NCI-H2107 (cell line): ENCODE data around the gene NFATC4.
"Not testable (repeated sequence)": the region's sequence is repeated elsewhere in the genome, so short reads cannot be mapped to it uniquely, and the experiment has no call there.

Source experiments
- DNase-seq: peaks from one replicate; lab custom pipeline; 2025; lab: John Stamatoyannopoulos, UW

Gene NFATC4

DNA sequence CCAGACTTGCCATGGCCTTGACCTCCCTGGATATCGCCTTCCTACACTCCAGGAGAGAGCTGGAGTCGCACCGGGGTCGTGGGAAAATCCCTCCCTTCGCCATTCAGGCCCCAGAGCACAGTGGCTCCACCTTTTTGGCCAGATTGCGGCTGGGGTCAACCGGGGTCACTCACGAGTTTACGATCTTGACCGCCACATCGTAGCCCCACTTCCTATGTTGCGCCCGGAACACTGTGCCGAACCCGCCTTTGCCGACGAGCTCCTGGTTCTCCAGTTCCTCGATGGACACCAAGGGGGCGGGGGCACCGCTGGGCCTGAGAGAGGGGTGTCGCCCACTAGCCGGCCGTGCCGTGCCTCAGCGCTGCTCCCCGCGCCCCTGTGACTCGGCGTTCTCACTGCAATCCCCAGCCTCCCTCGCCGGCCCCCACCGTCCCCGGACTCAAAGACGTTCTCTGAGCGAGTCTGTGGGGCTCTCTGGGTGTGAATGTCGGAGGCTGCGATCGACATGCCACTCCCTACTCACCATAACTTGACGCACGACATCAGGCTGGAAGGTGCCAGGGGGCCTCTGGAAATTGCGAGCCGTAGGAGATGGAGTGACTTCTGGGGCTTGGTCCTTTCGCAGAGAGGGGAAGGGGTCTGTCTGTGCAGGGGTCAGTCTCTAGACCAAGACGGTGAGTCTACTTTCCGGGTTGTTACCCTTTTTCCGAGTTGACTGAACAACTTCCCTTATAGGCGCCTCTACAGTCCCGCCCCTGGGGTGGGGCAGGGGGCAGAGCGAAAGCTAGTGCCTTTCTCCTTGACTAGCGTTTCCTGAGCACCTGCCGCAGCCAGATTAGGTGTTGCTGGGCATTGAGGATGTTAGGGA lies 28.5 kb upstream of the NFATC4 start, which contains the start of gene RIPK3:
RIPK3 (minus strand) TSS at position 708 of the 868 bp plus-strand sequence; CDS start at position 543, 165 bp downstream.
- no peak for DNase-seq

DNA sequence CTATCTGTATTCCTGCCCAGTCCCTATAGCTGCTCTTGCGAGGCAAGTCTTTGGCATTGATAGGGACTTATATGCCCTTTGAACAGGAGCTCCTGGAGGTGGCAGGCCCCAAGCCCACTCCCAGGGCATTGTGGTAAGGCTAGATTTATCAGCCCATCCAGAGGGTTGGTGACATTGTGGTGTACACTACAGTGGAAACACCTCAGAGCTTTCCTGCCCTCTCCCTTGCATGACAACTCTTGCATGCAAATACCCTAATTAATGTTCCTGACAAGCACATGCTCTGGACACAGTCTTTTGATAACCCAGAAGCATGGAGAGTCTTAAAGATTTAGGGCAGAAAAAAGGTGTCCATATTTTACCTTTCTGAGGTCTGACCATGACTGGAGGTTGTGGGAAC lies 27.4 kb upstream of the NFATC4 start:
- no peak for DNase-seq

DNA sequence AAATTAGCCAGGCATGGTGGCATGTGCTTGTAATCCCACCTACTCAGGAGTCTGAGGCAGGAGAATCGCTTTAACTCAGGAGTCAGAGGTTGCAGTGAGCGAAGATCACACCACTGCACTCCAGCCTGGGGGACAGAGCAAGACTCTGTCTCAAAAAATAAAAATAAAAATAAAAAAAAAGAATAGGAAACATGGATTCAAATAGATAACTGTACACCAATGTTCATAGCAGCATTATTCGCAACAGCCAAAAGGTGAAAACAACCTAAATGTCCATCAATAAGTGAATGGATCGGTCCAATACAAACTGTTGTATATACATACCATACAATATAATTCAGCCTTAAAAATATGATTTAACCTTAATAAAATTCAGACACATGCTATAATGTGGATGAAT lies 25.1 kb upstream of the NFATC4 start:
- no peak for DNase-seq

DNA sequence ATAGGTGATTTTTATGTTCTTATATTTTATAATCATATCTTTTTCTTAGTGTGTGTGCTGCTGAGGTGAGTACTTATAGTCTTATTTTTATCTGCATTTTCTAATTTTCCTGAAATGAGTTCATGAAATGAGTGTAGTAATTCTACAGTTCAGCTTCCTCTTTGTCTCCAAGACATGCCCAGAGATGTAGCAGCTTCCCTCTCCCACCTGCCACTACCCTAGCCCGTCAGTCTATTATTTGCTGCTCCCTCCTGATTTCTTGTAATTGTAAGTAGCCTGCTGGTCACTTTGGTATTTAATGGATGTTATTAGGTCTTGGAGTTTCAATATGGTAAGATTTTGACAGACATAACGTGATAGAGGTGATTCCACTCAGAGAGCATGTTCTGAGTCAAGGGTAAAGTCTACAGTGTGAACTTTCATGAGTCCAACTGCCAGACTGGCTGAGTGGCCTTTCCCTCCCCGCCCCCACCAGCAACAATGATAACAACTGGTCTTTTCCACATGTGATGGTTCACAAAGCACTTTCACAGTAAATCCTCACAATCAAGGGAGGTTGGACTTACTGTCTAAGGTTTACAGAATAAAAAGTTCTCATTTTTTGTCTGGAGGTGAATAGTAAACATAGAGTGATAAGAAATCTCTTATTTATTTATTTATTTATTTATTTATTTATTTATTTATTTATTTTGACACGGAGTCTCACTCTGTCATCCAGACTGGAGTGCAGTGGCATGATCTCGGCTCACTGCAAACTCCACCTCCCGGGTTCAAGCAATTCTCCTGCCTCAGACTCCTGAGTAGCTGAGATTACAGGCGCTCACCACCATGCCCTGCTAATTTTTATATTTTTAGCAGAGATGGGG lies 24.0 kb upstream of the NFATC4 start:
- no peak for DNase-seq

DNA sequence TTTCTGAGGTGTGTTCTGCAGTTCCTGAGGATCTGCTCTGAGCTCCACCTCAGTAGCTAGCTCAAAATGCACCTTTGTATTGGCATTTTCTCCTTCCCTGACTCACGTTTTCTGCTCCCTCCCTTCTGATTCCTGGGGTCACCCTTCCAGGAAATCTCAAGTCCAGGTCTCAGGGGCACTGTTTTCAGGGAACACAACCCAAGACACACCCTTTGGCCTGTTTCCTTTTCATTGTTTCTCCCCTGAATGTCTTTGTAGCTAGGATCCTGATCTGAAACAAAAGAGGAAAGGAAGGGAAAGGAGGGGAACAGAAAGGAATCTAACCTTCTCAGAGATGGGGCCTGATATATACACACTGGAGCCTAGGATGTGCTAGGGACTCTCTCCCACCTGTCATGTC lies 20.9 kb upstream of the NFATC4 start:
- DNase-seq: no peak

DNA sequence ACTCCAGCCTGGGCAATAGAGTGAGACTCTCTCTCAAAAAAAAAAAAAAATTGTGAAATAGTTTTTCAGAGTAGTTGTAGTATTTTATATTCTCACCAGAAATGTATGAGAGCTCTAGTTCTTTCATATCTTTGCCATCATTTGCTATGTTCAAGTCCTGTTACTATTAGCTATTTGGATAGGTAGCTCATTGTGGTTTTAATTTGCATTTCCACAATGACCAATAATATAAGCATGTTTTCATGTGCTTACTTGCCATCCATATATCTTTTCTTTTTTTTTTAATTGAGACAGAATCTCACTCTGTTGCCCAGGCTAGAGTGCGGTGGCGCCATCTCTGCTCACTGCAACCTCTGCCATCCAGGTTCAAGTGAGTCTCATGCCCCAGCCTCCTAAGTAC lies 19.8 kb upstream of the NFATC4 start:
- DNase-seq: no peak

DNA sequence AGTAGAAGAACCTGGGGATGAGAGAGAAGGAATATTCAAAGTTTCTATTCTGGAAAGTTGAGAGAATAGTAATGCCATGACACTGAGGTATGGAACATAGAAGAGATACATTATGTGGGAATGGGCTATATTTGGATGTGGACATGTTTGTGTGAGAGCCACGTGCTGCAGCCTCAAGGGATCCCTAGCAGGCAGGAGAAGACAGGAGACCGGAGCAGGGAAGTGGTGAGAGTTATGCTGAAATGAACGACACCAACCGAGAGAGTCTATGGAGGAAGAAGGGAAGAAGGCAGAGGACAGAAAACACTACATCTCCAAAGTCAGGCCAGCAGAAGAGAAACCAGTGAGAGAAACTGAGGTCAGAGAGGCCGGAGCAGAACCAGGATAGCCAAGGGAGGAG lies 18.2 kb upstream of the NFATC4 start:
- DNase-seq: no peak

DNA sequence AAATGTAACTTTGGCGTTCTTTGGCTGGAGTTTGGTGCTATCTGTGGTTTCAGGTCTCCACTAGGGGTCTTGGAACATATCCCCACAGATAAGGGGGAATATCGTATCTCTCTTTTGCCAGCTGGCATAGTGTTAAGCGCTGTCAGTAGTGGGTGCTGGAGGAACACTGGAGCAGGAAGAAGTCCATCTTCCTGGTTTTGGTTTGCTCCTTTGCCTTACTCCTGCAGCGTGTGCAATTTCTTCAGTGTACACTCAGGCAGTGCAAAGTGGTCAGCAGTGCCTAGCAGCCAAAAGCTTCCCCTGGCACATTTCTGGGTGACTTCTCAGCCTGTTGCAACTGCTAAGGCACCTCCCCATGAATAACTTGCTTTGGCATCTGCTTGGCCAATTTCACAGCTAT lies 16.5 kb upstream of the NFATC4 start:
- no peak for DNase-seq

DNA sequence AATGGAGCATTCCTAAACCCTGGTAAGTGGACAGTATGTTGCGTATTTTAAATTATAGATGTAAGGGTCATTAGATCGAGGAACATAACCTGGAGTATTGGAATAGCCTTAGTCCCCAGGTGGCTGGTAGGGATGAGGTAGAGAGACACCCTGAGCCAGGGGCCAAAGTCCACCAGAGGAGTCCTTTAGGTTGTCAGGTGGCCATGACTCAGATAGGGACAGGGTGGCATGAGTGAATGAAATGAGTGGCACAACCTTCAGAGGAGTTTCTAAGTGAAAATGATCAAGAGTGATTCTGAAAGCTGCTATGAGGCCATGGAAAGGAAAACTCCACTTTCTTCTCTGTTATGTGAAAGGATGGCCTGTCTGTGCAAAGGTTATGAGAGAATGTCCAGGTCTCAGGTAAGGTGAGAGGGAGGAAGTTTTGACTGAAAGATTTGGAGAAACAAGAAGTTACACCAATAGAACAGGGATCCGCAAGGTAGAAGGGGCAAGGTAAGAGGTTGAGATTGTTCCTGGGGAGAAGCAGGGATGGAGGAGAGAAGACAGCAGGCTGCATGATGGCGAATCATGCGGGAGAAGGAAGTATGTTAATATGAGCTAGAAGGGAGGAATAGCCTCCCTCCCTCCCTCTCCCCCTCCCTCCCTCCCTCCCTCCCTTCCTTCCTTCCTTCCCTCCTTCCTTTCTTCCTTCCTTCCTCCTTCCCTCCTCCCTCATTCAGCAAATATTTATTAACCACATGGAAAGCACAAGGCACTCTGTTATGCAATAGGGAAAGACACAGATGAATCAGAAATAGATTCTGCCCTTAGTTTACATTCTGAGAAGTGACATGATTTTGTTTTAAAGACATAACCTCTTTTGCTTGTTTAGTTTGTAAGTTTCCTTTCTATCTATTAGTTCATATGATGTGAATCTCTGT lies 14.2 kb upstream of the NFATC4 start:
- no peak for DNase-seq

DNA sequence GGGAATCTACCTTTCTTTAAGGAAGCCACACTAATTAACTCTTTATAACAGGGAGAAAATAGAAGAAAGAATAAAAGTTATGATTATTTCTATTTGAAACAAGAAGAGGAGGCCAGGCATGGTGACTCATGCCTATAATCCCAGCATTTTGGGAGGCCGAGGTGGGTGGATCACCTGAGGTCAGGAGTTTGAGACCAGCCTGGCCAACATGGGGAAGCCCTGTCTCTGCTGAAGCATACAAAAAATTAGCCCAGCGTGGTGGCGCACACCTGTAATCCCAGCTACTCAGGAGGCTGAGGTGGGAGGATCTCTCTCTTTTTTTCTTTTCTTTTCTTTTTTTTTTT lies 13.5 kb upstream of the NFATC4 start:
- DNase-seq: not testable (repeated sequence)

DNA sequence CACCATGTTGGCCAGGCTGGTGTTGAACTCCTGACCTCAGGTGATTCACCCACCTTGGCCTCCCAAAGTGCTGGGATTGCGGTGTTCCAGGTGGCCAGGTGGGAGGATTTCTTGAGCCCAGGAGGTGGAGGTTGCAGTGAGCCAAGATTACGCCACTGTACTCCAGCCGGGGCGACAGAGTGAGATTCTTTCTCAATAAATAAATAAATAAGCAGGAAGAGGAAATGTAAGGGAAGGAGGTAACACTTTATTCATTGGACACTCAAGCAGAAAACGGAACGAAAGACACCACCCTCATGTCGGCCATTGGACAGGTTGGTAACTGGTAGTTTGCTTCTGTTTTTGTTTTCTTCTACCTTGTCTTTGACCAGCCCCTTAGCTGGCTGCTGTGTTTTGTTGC lies 13.0 kb upstream of the NFATC4 start:
- DNase-seq: no peak

DNA sequence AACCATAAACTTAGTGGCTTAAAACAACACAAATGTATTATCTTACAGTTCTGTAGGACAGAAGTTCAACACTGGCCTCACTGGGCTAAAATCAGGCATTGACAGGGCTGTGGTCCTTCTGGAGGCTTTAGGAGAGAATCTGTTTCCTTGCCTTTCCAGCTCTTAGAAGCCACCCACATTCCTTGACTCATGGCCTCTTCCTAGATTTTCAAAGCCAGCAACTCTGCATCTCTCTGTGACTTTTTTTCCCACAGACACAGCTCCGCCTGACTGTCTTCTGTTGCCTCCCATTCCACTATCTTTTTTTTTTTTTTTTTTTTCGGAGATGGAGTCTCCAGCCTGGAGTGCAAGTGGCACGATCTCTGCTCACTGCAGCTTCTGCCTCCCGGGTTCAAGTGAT lies 11.8 kb upstream of the NFATC4 start:
- no peak for DNase-seq

DNA sequence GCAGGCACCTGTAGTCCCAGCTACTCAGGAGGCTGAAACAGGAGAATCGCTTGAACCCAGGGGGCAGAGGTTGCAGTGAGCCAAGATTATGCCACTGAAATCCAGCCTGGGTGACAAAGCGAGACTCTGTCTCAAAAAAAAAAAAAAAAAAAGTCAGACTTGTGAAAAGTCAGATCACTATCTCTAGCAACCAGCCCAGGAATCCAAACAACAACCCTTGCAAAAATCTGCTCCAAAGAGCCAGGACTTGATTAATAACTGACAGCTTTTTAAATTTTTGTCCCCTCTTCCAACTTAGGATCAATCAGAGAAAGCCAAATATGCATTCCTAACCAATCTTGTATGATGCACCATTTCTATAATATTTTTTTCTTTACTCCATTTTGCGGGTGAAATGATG lies 7.7 kb upstream of the NFATC4 start:
- DNase-seq: no peak

DNA sequence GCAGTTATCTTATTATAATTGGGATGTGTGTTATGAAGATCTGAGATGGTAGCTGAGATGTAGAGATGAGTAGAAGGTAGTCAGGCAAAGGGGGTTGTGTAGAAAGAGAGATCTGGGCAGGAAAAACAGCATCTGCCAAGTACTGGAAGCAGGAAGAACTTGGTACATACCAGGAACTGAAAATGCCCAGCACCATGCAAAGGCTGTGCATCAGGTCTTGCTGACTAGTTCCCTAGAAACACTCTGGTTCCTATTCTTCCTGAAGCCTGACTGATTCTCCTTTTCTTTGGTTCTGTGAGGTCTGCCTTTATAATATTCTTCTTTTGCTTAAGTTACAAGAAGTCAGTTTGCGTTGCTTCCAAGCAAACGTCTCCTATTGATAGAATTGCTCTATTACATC lies 6.7 kb upstream of the NFATC4 start:
- DNase-seq: no peak

DNA sequence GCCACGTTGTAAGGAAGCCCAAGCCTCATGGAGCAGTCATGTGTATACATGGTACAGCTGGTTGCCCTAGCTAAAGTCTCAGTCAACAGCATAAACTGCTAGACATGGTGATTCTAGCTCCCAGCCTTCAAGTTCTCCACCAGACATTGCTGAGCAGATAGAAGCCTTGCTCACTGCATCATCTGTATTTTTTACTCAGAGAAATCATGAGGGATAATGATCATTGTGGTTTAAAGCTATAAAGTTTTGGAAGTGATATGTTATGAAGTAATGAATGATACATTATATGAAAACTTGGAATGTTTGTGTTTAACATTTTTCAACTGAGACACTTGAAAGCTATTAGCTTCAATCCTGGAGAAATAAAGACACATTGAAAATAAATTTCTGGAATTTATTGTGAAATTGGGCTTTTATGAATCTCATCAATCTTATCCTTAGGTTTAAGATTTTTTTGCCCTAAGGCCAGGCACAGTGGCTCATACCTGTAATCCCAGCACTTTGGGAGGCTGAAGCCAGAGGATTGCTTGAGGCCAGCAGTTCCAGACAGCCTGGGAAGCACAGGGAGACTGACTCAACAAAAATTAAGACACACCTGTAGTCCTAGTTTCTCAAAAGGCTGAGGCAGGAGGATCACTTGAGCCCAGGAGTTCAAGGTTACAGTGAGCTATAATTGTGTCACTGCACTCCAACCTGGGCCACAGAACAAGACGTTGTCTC lies 5.6 kb upstream of the NFATC4 start:
- no peak for DNase-seq

DNA sequence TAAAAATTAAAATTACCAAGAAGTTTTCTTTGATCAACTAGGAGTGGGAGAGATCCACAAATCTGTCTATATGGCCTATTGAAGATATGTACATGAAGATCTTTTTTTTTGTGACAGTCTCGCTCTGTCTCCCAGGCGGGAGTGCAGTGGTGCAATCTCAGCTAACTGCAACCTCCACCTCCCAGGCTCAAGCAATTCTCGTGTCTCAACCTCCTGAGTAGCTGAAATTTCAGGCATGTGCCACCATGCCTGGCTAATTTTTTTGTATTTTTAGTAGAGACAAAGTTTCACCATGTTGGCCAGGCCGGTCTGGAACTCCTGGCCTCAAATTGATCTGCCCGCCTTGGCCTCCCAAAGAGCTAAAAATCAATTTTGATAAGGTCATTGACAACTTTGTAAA lies 4.6 kb upstream of the NFATC4 start:
- DNase-seq: no peak

DNA sequence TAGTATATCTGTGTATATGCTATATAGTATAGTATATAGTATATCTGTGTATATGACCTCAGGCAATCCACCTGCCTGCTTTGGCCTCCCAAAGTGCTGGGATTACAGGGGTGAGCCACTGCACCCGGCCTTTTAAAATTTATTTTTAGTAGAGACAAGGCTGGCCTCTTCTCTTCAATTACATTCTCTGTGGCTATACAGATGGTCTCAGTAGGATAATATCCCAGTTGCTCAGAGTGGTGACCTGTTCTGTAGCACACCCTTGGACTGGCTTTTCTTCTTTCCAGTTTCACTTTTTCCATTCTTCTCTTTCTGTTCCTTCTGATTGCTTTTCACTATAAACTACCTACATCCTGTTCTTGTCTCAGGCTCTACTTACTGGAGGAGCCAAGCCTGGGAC lies 3.1 kb upstream of the NFATC4 start:
- no peak for DNase-seq

DNA sequence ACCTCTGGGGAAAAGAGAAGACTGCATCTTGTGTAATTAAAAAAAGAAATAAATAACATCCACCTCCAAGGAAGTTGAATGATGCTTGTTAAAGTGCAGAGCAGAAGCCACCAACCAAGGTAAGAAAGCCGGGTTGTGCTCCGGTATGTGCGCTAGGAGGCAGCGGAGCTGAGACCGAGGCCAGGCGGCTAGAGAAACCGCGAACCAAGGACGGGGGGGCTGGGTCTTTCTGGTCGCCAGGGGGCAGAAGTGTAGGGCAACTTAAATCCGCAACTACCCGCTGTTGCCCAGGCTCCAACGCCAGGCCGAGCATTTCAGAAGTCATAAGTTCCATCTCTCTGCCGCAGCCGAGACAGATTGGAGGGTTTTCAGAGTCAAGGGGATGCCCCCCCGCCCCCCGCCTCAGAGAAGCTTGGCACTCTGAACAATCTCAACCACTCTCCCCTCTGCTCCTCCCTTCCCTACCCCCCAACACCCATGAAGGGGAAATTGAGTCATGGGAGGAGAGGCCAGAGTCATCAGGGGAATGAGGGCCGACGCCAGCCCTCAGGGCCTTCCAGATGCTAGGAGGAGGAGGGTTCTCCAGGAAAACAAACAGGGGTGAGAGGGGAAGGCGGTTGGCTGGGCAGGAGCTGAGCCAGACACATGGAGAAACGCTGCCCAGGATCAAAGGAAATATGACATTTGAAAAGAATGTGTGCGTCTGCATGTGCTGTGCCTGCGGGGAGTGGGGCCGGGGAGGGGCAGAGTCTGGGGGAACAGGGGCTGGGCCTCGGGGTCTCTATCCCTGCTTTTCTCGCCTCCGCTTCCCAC lies 2.2 kb upstream of the NFATC4 start:
- peak; percentile 83 for DNase-seq

DNA sequence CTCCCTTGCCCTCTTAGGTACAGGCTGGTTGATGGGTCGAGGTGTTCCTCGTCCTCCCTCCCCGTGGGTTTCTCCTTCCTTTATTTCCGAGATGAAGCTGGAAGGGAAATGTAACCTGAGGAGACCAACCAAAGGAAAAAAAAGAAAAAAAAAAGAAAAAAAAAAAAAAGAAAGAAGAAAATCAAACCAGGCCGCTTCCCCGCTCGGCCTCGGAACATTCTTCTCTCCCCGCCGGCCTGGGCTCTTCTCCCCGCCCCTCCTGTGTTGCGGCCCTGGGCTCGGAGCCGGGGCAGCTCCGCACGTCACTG lies 1.6 kb upstream of the NFATC4 start:
- DNase-seq: no peak

DNA sequence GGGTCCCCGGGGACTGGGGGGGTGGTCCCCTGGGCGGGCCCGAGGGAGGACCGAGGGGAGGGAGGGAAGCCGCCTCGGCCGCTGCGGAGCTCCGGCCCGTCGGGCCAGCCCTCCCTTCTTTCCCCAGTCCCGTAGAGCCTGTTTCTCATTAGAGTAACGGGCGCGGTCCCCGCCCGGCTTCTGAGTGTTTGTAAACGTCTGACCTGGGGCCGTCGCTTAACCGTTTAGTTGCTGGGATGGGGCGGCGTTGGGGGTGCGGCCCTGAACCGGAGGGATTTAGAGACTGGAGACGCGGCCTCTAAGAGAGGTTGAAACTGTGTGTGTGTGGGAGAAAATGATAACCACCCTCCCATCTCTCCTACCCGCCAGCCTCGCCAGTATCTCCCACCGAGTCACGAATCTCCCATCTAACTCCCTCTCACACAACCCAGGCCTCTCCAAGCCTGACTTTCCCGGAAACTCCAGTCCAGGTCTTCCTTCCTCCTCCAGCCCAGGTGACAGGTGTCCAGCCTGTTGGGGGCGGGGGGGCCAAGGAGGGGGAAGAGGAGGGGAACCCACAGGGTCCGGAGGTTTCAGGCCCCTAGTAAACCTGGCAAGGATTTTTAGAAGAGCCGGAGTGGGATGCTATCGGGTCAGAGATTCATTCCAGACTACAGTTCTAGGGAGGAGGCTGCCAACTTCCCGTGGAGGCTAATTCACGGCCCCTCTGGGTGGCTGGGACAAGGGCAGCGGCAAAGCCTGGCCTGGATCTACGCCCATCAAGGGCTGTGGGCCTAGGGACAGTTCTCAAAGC lies 1.1 kb upstream of the NFATC4 start:
- peak; percentile 98 for DNase-seq
